ENCODE results near the gene DCAF8.

DCAF8 gene

DNA sequence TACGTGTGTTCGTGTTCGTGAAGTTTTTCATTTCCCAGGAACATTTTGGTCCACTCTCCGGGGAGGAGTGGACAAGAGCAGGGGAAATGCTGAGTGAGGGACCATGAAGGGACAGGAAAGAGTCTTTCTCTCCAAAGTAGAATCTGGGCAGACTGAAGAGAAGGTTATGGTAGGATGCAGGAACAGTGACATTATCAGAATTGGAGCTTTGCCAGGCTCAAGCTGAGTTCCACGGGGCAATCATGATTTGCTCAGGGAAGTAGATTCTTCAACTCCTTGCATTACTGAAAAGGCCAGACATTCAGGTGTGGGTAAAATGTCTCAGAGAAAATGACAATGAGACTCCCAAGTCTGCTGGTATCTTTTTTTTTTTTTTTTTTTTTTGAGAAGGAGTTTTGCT is 94.3 kb downstream of the DCAF8 start:
- no peak for DNase-seq

DNA sequence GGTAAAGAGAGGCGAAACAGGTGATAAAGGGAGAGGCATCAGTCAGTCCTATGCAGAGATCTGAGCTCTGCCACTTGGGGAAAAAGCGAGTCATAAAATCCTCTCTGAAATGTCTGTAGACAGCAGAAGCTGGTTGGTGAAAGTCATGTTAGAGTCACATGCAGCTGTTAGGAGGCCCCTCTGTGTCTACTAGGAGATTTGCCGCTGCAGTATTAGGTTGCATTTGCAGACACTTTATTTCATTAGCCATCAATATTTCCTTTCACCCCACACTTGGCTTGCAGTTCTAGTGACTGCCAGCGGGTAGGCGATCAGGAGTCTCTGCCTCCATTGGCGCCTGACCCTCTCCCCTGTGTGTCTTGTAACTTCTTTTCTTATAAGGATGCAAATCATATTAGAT is 94.8 kb downstream of the DCAF8 start:
- DNase-seq, result no peak

GRCh38 chr1:160167056-160167455 is 95.3 kb downstream of the DCAF8 start:
- DNase-seq, result no peak

- DNase-seq, result no peak
These were observed 96.0 kb downstream of the DCAF8 start for GRCh38 chr1:160166166-160166868.

Measured in islet precursor cell (in vitro differentiated cells).